GM21528 (cell line): Measurements from ENCODE around the gene ZNF362.

Source experiments
- ATAC-seq: cut with Tn5 transposase; IDR thresholded peaks from one replicate; pipeline ENCODE4 v1.9.1; 2021; ENCODE audit warnings: mild to moderate bottlenecking, moderate library complexity; ENCODE audit not compliant: unreplicated experiment, low FRiP score

The ZNF362 gene

GRCh38 chr1:33339413-33339812, 83.1 kb downstream of the ZNF362 start:
- no peak for ATAC-seq

- no peak for ATAC-seq
Measured at GRCh38 chr1:33341190-33341589, 84.9 kb downstream of the ZNF362 start.

- ATAC-seq = no peak
Measured at GRCh38 chr1:33342041-33342723, 85.9 kb downstream of the ZNF362 start.

- ATAC-seq = no peak
Measured at GRCh38 chr1:33343539-33343938, 87.2 kb downstream of the ZNF362 start.

- no peak for ATAC-seq
Measured at GRCh38 chr1:33344896-33345560, 88.7 kb downstream of the ZNF362 start.

- ATAC-seq = no peak
Measured at GRCh38 chr1:33346533-33346926, 90.2 kb downstream of the ZNF362 start.

- no peak for ATAC-seq
Measured at GRCh38 chr1:33346927-33347649, 90.8 kb downstream of the ZNF362 start.

- no peak for ATAC-seq
Measured at GRCh38 chr1:33347650-33347992, 91.3 kb downstream of the ZNF362 start.

- no peak for ATAC-seq
Measured at GRCh38 chr1:33348194-33348593, 91.9 kb downstream of the ZNF362 start.

GRCh38 chr1:33348676-33349080, 92.4 kb downstream of the ZNF362 start:
- no peak for ATAC-seq

- ATAC-seq = peak; percentile 52
Measured at GRCh38 chr1:33349081-33349759, 92.9 kb downstream of the ZNF362 start.

- peak; percentile 70 for ATAC-seq
Measured at GRCh38 chr1:33349778-33350610, 93.7 kb downstream of the ZNF362 start.
